Large intestine (tissue), 12 donors: ENCODE data around the gene FABP2. TPM values are rescaled to one million over a fixed set of nuclear protein-coding genes. Genes with fewer than 3 reads are reported as not detected.
"Not testable (repeated sequence)": the region's sequence is repeated elsewhere in the genome, so short reads cannot be mapped to it uniquely, and the experiment has no call there.

Experiments
- DNase-seq, 2 donors: peaks; one replicate each; pipeline versions ENCODE4 v3.0.0 to v3.0.0-alpha.2; 2013
- H3K27ac ChIP-seq: one replicate; pipeline ENCODE4 v1.5.1; 2013; ENCODE audit warnings: low read length
- H3K27me3 ChIP-seq: 2 replicates; pipeline ENCODE4 v1.6.1; 2013; ENCODE audit warnings: low read length; ENCODE audit not compliant: control insufficient read depth, insufficient read depth
- H3K36me3 ChIP-seq: 2 replicates; pipeline ENCODE4 v1.6.1; 2013; ENCODE audit warnings: low read length; ENCODE audit not compliant: control insufficient read depth, insufficient read depth
- H3K4me1 ChIP-seq: one replicate; pipeline ENCODE4 v1.6.1; 2013; ENCODE audit warnings: low read length; ENCODE audit not compliant: control insufficient read depth, insufficient read depth
- H3K4me3 ChIP-seq: one replicate; pipeline ENCODE4 v1.5.1; 2013; ENCODE audit warnings: low read length
- H3K9me3 ChIP-seq: one replicate; pipeline ENCODE4 v1.6.1; 2013; ENCODE audit warnings: mild to moderate bottlenecking, low read depth, low read length, moderate library complexity; ENCODE audit not compliant: control insufficient read depth
- WGBS: methylation state at CpG from one replicate; pipeline ENCODE4 v1.1.5; 2013; ENCODE audit warnings: low lambda C conversion rate; ENCODE audit not compliant: insufficient coverage; 5-methylcytosine and 5-hydroxymethylcytosine counted together
- long read RNA-seq, 11 donors: transcript quantifications; one replicate each; lab custom pipeline, GENCODE V29; 2026
- polyA plus RNA-seq: library from polyadenylated mRNA; unstranded; fragments of 120-200 nt; gene quantifications from one replicate; pipeline ENCODE4 v1.2.1, GENCODE V29; 2013

Gene FABP2
- 146 TPM for polyA plus RNA-seq
- long read RNA-seq, donor 1, transcript FABP2-201 (4 exons, 2,478 nt): major isoform, 171 of 192 reads
- long read RNA-seq, donor 1, partial matches to known transcripts: 13 of 192 reads
- long read RNA-seq, donor 1, other reads (novel, unspliced or antisense): 8 of 192 reads
- long read RNA-seq, donor 2, transcript FABP2-201 (4 exons, 2,478 nt): major isoform, 593 of 707 reads
- long read RNA-seq, donor 2, partial matches to known transcripts: 99 of 707 reads
- long read RNA-seq, donor 2, other reads (novel, unspliced or antisense): 15 of 707 reads
- long read RNA-seq, donor 3, transcript FABP2-201 (4 exons, 2,478 nt): major isoform, 566 of 681 reads
- long read RNA-seq, donor 3, partial matches to known transcripts: 108 of 681 reads
- long read RNA-seq, donor 3, other reads (novel, unspliced or antisense): 7 of 681 reads
- long read RNA-seq, donor 4, transcript FABP2-201 (4 exons, 2,478 nt): major isoform, 24 of 24 reads
- long read RNA-seq, donor 4, partial matches to known transcripts: 0 of 24 reads
- long read RNA-seq, donor 4, other reads (novel, unspliced or antisense): 0 of 24 reads
- long read RNA-seq, donor 5, transcript FABP2-201 (4 exons, 2,478 nt): major isoform, 61 of 61 reads
- long read RNA-seq, donor 5, partial matches to known transcripts: 0 of 61 reads
- long read RNA-seq, donor 5, other reads (novel, unspliced or antisense): 0 of 61 reads
- long read RNA-seq, donor 6, transcript FABP2-201 (4 exons, 2,478 nt): major isoform, 613 of 734 reads
- long read RNA-seq, donor 6, partial matches to known transcripts: 114 of 734 reads
- long read RNA-seq, donor 6, other reads (novel, unspliced or antisense): 7 of 734 reads
- long read RNA-seq, donor 7, transcript FABP2-201 (4 exons, 2,478 nt): major isoform, 15 of 15 reads
- long read RNA-seq, donor 7, partial matches to known transcripts: 0 of 15 reads
- long read RNA-seq, donor 7, other reads (novel, unspliced or antisense): 0 of 15 reads
- long read RNA-seq, donor 8, transcript FABP2-201 (4 exons, 2,478 nt): major isoform, 466 of 544 reads
- long read RNA-seq, donor 8, partial matches to known transcripts: 78 of 544 reads
- long read RNA-seq, donor 8, other reads (novel, unspliced or antisense): 0 of 544 reads
- long read RNA-seq, donor 9, transcript FABP2-201 (4 exons, 2,478 nt): major isoform, 663 of 766 reads
- long read RNA-seq, donor 9, partial matches to known transcripts: 93 of 766 reads
- long read RNA-seq, donor 9, other reads (novel, unspliced or antisense): 10 of 766 reads
- long read RNA-seq, donor 10, transcript FABP2-201 (4 exons, 2,478 nt): major isoform, 683 of 762 reads
- long read RNA-seq, donor 10, partial matches to known transcripts: 63 of 762 reads
- long read RNA-seq, donor 10, other reads (novel, unspliced or antisense): 16 of 762 reads
- long read RNA-seq, donor 11, transcript FABP2-201 (4 exons, 2,478 nt): major isoform, 357 of 417 reads
- long read RNA-seq, donor 11, partial matches to known transcripts: 48 of 417 reads
- long read RNA-seq, donor 11, other reads (novel, unspliced or antisense): 12 of 417 reads

- 27% methylated on average over 4 of the region's 6 CpGs for WGBS
- Histone ChIP-seq H3K4me1 (peaks cover 13% of the 10 kb centered on the region), H3K27ac (peak within 1 kb of the TSS; percentile 89), H3K9me3 (no peaks in the 10 kb centered on the region), H3K4me3 (peak within 1 kb of the TSS; percentile 61), H3K36me3 (peaks cover 3% of the 10 kb centered on the region), H3K27me3 (no peaks in the 10 kb centered on the region)
- DNase-seq: peak; percentile 55 to 83
Measured at GRCh38 chr4:119321921-119322687, at the start of gene FABP2. Gene FABP2 (minus strand): TSS chr4:119322138. CDS start chr4:119322102, 36 bp downstream.

DNA sequence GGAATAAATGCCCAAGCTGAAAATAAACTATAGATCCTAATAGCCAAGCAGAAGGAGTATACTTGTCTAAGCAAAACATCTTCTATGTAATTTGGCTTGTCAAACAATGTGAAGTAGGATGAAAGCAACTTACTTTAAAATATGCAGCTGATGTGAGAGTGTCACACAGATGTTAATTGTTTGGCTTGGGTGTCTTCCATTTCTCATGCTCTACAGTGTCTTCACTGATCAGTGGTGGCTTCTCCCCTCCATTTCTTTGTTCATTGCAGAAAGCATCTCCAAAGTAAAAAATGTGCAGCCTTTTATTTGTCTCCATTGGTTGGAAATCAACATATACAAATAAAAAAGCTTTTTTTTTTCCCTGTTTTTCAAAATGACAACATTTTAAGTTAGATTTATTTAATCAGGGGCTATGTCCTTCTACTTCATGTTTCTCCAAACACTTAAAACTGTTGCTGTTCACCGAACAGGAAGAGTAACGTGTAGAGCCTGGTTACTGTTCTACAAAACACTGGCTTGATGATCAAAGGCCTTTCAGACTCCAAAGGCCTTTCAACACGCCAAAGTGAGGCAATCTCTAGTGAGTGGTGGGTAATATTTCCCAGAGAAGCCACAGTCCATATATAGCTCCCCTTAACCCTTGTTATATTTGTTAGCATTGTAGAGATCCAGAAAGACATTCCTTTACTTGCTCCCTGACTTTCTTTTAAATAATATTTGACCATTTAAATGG lies 49.2 kb upstream of the FABP2 start:
- H3K27me3 ChIP-seq, H3K4me1 ChIP-seq, H3K27ac ChIP-seq, H3K36me3 ChIP-seq, H3K9me3 ChIP-seq, H3K4me3 ChIP-seq: not testable (repeated sequence)
- peak in 1 of 2 donors; percentile 43 for DNase-seq
- no CpG with 5 or more reads among the region's 3 CpGs for WGBS

DNA sequence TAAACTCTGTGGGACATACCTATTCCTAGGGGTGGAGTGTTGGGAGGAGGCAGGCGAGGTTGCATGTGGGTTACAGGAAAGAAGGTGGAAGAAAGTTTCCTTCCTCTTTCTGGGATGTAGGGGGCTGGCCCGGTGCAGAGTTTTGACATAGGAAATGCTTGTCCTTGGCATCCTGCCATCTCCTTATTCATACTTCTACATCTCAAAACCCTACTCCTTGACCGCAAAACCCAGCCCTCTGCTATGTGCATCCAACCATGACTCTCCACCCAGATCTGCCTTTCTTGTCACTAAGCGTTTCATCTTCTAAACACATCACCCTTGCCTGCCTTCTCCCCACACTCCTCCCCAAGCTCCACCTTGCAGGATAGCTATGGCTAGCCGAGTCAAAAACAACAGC lies 48.5 kb upstream of the FABP2 start:
- H3K27me3 ChIP-seq, H3K4me3 ChIP-seq, H3K27ac ChIP-seq, H3K36me3 ChIP-seq, H3K4me1 ChIP-seq, H3K9me3 ChIP-seq: not testable (repeated sequence)
- DNase-seq: peak in 1 of 2 donors; percentile 11
- WGBS: no CpG with 5 or more reads among the region's 5 CpGs

DNA sequence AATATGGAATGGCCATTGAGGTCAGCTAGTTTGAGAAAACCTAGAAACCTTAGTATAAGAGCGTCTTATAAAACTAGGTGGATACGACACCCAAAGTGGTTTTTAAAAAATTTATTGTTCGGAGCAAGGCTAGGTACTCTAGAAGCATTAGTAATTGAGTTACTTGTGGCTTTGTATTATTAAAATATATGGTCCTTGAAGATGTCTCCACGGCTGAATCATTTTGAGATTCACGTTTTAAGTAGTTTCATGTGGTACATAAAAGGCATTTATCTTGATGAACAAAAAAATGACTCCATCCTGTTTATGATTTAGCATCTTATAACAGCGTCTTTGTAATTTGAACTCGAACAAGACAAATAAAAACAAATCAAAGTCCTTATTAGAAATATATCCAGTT lies 44.9 kb upstream of the FABP2 start:
- not testable (repeated sequence) for DNase-seq, H3K9me3 ChIP-seq, H3K27me3 ChIP-seq, H3K27ac ChIP-seq, H3K36me3 ChIP-seq, H3K4me3 ChIP-seq, H3K4me1 ChIP-seq
- WGBS: 86% methylated on average over 1 of the region's 7 CpGs

- no CpG with 5 or more reads among the region's 1 CpG for WGBS
- H3K4me3 ChIP-seq: not testable (repeated sequence)
Measured at GRCh38 chr4:119364203-119364602, 42.3 kb upstream of the FABP2 start.

GRCh38 chr4:119363372-119363771 lies 41.4 kb upstream of the FABP2 start:
- H3K36me3 ChIP-seq, H3K27me3 ChIP-seq, H3K27ac ChIP-seq, DNase-seq, H3K9me3 ChIP-seq, H3K4me3 ChIP-seq, H3K4me1 ChIP-seq: not testable (repeated sequence)
- 100% methylated on average over 2 of the region's 6 CpGs for WGBS

More at GRCh38 chr4:119364203-119364602, 42.3 kb upstream of the FABP2 start:
- H3K4me1 ChIP-seq, H3K27me3 ChIP-seq, H3K27ac ChIP-seq, H3K36me3 ChIP-seq, DNase-seq, H3K9me3 ChIP-seq: not testable (repeated sequence)

DNA sequence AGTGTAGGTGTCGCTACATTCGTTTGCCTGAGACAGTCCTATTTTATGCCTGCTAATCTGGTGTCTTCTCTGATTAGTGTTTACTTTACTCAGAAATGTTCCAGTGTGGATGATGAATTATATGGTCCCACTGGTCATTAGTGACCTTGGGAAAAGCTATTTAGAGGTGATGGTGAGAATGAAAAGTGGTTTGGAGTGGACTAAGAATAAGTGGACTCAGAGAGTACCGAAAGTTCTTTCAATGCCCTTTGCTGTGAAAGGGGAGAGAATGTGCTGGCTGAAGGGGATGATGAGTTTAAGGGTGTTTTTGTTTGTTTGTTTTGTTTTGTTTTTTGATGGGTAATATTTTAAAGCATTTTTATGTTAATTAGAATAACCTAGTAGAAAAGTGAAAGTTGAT lies 40.5 kb upstream of the FABP2 start:
- H3K36me3 ChIP-seq, H3K27me3 ChIP-seq, H3K4me3 ChIP-seq, H3K4me1 ChIP-seq, H3K27ac ChIP-seq, DNase-seq, H3K9me3 ChIP-seq: not testable (repeated sequence)
- no CpG with 5 or more reads among the region's 3 CpGs for WGBS

DNA sequence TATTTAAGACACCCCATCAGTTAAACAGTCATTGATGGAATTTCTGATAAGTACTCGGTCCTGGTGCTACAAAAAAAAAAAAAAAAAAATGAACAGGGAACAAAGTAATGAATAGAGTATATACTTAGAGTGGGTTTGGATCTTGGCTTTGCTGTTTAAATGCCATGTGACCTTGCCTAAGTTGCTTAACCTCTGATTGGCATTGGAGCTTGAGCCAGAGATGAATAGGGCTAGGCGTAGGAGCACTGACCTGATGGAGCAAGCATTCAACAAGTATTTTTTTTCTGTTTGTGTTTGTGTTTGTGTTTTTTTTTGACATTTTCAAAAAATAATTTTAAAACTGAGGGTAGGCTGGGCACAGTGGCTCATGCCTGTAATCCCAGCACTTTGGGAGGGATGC lies 37.9 kb upstream of the FABP2 start:
- H3K36me3 ChIP-seq, H3K9me3 ChIP-seq, H3K4me3 ChIP-seq, H3K4me1 ChIP-seq, DNase-seq, H3K27ac ChIP-seq, H3K27me3 ChIP-seq: not testable (repeated sequence)
- WGBS: 86% methylated on average over 1 of the region's 2 CpGs

GRCh38 chr4:119356796-119357195 lies 34.9 kb upstream of the FABP2 start:
- not testable (repeated sequence) for H3K27ac ChIP-seq, H3K4me1 ChIP-seq, H3K4me3 ChIP-seq, H3K36me3 ChIP-seq, H3K9me3 ChIP-seq, H3K27me3 ChIP-seq, DNase-seq
- no CpG with 5 or more reads among the region's 1 CpG for WGBS
